Measurements from ENCODE around the gene RHOC.
A peak's percentile ranks its signal among the peaks of the same experiment; 100 is the strongest.

The RHOC gene

DNA sequence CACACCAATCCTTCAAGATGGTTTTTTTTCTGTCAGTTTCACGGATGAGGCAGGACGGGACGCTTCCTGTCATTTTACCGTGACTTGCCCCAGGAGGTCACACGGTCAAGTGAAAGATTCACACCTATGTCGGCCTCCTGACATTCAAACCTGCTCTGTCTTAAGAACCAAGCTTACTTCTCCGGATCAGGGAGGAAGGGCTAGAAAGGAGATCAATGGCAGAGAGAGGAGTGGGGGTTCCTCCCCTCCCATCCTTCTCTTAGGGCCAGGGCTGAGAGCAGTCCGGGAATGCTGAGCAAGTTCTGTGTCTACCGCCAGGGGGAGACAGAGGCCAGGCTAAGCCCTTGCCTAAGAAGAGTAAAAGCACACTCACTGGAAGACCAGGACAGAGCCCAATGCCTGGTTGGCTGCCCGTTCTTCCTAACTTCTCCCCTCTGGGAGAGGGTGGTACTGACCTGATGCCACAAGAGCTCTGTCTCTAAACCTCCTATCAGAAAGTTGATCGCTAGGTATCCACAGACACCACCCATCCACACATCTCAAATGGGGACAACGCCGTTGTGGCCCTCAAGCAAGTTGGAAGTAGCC is 9.3 kb upstream of the RHOC start (continued):
- TF ChIP-seq, protein P1, sequence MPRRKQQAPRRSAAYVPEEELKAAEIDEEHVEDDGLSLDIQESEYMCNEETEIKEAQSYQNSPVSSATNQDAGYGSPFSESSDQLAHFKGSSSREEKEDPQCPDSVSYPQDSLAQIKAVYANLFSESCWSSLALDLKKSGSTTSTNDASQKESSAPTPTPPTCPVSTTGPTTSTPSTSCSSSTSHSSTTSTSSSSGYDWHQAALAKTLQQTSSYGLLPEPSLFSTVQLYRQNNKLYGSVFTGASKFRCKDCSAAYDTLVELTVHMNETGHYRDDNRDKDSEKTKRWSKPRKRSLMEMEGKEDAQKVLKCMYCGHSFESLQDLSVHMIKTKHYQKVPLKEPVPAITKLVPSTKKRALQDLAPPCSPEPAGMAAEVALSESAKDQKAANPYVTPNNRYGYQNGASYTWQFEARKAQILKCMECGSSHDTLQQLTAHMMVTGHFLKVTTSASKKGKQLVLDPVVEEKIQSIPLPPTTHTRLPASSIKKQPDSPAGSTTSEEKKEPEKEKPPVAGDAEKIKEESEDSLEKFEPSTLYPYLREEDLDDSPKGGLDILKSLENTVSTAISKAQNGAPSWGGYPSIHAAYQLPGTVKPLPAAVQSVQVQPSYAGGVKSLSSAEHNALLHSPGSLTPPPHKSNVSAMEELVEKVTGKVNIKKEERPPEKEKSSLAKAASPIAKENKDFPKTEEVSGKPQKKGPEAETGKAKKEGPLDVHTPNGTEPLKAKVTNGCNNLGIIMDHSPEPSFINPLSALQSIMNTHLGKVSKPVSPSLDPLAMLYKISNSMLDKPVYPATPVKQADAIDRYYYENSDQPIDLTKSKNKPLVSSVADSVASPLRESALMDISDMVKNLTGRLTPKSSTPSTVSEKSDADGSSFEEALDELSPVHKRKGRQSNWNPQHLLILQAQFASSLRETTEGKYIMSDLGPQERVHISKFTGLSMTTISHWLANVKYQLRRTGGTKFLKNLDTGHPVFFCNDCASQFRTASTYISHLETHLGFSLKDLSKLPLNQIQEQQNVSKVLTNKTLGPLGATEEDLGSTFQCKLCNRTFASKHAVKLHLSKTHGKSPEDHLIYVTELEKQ (tag by site-specific recombination; IDR thresholded peaks at IDR 0.05; ENCODE audit: borderline replicate concordance) = no peak
- TF ChIP-seq ZNF555 (tag by site-specific recombination; conservative IDR thresholded peaks at IDR 0.05) = no peak
- no peak for TF ChIP-seq ZNF791 (tag by site-specific recombination; IDR thresholded peaks at IDR 0.05)
- no peak for TF ChIP-seq KLF7 (tag by site-specific recombination; IDR thresholded peaks at IDR 0.05; ENCODE audit: borderline replicate concordance)
- TF ChIP-seq ZNF776 (tag by site-specific recombination; IDR thresholded peaks at IDR 0.05; ENCODE audit: borderline replicate concordance) = no peak
- TF ChIP-seq, protein P2, sequence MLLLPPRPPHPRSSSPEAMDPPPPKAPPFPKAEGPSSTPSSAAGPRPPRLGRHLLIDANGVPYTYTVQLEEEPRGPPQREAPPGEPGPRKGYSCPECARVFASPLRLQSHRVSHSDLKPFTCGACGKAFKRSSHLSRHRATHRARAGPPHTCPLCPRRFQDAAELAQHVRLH (tag by site-specific recombination; IDR thresholded peaks at IDR 0.05) = no peak
- TF ChIP-seq PRDM1 (tag by site-specific recombination; IDR thresholded peaks at IDR 0.05) = no peak
- no peak for TF ChIP-seq ZNF266 (tag by site-specific recombination; IDR thresholded peaks at IDR 0.05; ENCODE audit: low read depth)
- TF ChIP-seq YY2 (tag by site-specific recombination; IDR thresholded peaks at IDR 0.05) = no peak
- no peak for TF ChIP-seq ZNF544 (tag by site-specific recombination; IDR thresholded peaks at IDR 0.05)
- TF ChIP-seq, protein P3, sequence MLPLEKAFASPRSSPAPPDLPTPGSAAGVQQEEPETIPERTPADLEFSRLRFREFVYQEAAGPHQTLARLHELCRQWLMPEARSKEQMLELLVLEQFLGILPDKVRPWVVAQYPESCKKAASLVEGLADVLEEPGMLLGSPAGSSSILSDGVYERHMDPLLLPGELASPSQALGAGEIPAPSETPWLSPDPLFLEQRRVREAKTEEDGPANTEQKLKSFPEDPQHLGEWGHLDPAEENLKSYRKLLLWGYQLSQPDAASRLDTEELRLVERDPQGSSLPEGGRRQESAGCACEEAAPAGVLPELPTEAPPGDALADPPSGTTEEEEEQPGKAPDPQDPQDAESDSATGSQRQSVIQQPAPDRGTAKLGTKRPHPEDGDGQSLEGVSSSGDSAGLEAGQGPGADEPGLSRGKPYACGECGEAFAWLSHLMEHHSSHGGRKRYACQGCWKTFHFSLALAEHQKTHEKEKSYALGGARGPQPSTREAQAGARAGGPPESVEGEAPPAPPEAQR (tag by site-specific recombination; IDR thresholded peaks at IDR 0.05) = no peak
- TF ChIP-seq REPIN1 (tag by site-specific recombination; IDR thresholded peaks at IDR 0.05; ENCODE audit: low read depth) = no peak
- no peak for TF ChIP-seq ZNF621 (tag by site-specific recombination; IDR thresholded peaks at IDR 0.05)
- TF ChIP-seq ZNF548 (tag by site-specific recombination; IDR thresholded peaks at IDR 0.05) = no peak
- TF ChIP-seq ZNF747 (tag by site-specific recombination; IDR thresholded peaks at IDR 0.05) = no peak
- TF ChIP-seq ZNF23 (tag by site-specific recombination; IDR thresholded peaks at IDR 0.05; ENCODE audit: borderline replicate concordance) = no peak
- TF ChIP-seq, protein P4, sequence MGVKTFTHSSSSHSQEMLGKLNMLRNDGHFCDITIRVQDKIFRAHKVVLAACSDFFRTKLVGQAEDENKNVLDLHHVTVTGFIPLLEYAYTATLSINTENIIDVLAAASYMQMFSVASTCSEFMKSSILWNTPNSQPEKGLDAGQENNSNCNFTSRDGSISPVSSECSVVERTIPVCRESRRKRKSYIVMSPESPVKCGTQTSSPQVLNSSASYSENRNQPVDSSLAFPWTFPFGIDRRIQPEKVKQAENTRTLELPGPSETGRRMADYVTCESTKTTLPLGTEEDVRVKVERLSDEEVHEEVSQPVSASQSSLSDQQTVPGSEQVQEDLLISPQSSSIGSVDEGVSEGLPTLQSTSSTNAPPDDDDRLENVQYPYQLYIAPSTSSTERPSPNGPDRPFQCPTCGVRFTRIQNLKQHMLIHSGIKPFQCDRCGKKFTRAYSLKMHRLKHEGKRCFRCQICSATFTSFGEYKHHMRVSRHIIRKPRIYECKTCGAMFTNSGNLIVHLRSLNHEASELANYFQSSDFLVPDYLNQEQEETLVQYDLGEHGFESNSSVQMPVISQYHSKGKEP (tag by site-specific recombination; IDR thresholded peaks at IDR 0.05) = no peak
- TF ChIP-seq ZNF404 (tag by site-specific recombination; IDR thresholded peaks at IDR 0.05) = no peak
- TF ChIP-seq, protein P5, sequence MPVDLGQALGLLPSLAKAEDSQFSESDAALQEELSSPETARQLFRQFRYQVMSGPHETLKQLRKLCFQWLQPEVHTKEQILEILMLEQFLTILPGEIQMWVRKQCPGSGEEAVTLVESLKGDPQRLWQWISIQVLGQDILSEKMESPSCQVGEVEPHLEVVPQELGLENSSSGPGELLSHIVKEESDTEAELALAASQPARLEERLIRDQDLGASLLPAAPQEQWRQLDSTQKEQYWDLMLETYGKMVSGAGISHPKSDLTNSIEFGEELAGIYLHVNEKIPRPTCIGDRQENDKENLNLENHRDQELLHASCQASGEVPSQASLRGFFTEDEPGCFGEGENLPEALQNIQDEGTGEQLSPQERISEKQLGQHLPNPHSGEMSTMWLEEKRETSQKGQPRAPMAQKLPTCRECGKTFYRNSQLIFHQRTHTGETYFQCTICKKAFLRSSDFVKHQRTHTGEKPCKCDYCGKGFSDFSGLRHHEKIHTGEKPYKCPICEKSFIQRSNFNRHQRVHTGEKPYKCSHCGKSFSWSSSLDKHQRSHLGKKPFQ (tag by site-specific recombination; IDR thresholded peaks at IDR 0.05) = no peak
- TF ChIP-seq, protein P6, sequence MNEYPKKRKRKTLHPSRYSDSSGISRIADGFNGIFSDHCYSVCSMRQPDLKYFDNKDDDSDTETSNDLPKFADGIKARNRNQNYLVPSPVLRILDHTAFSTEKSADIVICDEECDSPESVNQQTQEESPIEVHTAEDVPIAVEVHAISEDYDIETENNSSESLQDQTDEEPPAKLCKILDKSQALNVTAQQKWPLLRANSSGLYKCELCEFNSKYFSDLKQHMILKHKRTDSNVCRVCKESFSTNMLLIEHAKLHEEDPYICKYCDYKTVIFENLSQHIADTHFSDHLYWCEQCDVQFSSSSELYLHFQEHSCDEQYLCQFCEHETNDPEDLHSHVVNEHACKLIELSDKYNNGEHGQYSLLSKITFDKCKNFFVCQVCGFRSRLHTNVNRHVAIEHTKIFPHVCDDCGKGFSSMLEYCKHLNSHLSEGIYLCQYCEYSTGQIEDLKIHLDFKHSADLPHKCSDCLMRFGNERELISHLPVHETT (tag by site-specific recombination; IDR thresholded peaks at IDR 0.05) = no peak
- TF ChIP-seq ZFHX2 (tag by site-specific recombination; conservative IDR thresholded peaks at IDR 0.05) = no peak
- TF ChIP-seq, protein P7, sequence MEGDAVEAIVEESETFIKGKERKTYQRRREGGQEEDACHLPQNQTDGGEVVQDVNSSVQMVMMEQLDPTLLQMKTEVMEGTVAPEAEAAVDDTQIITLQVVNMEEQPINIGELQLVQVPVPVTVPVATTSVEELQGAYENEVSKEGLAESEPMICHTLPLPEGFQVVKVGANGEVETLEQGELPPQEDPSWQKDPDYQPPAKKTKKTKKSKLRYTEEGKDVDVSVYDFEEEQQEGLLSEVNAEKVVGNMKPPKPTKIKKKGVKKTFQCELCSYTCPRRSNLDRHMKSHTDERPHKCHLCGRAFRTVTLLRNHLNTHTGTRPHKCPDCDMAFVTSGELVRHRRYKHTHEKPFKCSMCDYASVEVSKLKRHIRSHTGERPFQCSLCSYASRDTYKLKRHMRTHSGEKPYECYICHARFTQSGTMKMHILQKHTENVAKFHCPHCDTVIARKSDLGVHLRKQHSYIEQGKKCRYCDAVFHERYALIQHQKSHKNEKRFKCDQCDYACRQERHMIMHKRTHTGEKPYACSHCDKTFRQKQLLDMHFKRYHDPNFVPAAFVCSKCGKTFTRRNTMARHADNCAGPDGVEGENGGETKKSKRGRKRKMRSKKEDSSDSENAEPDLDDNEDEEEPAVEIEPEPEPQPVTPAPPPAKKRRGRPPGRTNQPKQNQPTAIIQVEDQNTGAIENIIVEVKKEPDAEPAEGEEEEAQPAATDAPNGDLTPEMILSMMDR (tag by site-specific recombination; IDR thresholded peaks at IDR 0.05) = peak; percentile 94
- peak; percentile 61; the same call in 1 of the 2 replicates for TF ChIP-seq ZSCAN30 (tag by site-specific recombination; IDR thresholded peaks at IDR 0.05)
- TF ChIP-seq ZNF585B (tag by site-specific recombination; IDR thresholded peaks at IDR 0.05) = no peak
- TF ChIP-seq ZNF132 (tag by site-specific recombination; IDR thresholded peaks at IDR 0.05; ENCODE audit: borderline replicate concordance) = no peak
- no peak for TF ChIP-seq ZNF416 (tag by site-specific recombination; IDR thresholded peaks at IDR 0.05)
- TF ChIP-seq ZNF248 (tag by site-specific recombination; IDR thresholded peaks at IDR 0.05) = no peak
- no peak for TF ChIP-seq ZNF561 (tag by site-specific recombination; IDR thresholded peaks at IDR 0.05; ENCODE audit: borderline replicate concordance)
- TF ChIP-seq SALL2 (tag by site-specific recombination; IDR thresholded peaks at IDR 0.05; ENCODE audit: borderline replicate concordance) = no peak
- TF ChIP-seq ZNF658 (tag by site-specific recombination; IDR thresholded peaks at IDR 0.05) = no peak

All from HEK293 (cell line).